Suppressor macrophage treated with lipopolysaccharide for 4 hours (primary cell): Measurements from ENCODE around the gene SLC11A2.
"Not testable (repeated sequence)": the region's sequence is repeated elsewhere in the genome, so short reads cannot be mapped to it uniquely, and the experiment has no call there.

ENCODE experiments used
- DNase-seq: peaks from one replicate; pipeline ENCODE4 v3.0.0-alpha.2; 2020

The SLC11A2 gene

DNA sequence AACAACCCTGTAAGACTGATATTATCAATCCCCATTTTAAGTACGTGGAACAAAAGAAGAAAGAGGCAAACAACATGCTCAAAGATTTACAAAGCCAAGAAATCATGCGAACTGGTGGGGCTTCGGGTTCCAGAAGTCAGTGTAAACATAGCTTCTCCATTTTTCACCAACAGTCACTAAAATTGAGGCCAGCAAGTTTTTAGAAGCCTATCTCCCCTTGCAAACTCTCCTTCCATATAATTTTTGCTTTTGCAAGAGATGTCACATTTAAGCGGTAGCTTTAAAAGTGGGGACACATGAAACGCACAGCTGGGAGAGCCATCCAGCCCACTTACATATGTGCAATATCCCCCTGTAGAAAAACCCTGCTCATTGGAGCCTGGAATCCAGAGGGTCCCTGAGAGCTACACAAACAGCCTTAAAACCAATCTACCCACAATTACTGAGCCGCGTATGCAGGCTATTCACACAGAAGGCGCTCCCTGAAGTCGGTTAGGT lies 797 bp downstream of the SLC11A2 start:
- peak; percentile 41 for DNase-seq

DNA sequence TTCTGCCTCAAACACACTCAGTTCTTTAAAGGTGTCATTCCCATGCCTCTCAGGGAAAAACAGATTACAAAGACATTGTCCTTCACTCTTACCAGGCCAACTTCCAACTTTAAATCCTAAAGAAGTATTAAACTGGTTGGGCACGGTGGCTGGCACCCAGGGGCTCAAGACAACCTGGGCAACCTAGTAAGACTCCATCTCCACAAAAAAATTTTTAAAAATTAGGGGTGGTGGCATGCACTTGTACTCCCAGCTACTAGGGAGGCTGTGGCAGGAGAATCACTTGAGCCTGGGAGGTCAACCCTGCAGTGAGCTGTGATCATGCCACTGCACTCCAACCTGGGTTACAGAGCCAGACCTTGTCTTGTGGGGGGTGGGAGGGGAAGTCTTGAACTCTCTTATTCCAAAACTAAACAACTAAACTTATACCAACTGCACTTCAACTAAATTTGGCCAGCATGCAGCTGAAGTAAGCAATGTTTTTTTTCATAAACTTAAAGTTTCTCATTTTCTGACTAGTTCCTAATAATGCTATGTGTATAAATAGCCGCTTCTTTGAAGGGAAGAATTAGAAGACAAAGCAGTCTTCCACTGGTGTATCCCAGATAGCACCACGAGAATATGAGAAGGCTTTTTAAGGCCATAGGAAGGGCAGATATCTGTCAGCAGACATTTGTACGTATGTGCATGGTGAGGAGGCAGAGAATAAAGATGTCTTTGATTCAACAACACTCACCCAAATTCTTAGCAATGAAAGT lies 2.4 kb downstream of the SLC11A2 start:
- no peak for DNase-seq

DNA sequence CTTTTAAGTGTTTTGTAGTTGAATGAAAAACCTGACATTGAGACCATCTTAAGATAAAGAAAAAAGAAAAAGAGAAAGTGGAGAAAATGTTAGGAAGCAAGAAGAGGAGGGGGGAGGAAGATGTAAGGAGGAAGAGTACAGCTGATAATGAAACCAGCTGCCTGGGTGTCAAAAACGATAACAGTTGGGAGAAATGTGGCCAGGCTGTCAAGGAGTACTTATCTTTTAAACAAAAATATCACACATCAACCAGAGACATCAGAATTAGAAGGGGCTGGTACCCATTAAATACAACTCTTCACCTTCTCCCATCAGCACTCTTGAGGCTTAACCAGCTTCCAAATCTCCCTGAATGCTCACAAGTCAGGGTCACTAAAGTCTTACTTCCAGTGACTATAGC lies 4.5 kb downstream of the SLC11A2 start:
- DNase-seq = peak; percentile 47

DNA sequence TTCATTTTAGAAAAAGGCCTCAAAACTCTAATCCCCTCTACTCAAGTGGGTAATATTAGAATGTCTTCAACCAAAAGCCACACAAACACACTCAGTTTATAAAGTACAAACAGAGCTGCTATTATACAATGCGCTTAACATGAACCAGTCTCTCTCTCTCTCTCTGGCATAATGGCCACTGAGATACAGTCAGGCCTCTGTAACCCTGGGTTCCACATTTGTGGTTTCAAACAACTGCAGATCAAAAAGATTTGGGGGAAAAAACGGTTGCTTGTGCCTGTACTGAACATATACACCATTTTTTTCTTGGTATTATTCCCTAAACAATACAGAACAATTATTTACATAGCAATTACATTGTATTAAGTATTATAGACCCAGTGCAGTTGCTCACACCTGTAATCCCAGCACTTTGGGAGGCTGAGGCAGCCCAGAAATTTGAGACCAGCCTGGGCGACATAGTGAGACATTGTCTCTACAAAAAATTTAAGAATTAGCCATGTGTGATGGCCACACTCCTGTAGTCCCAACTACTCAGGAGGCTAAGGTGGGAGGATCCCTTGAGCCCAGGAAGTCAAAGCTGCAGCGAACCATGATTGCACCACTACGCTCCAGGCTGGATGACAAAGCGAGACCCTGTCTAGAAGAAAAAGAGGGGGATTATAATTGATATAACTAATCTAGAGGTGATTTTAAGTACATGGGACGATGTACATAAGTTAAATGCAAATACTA lies 5.6 kb downstream of the SLC11A2 start:
- no peak for DNase-seq

DNA sequence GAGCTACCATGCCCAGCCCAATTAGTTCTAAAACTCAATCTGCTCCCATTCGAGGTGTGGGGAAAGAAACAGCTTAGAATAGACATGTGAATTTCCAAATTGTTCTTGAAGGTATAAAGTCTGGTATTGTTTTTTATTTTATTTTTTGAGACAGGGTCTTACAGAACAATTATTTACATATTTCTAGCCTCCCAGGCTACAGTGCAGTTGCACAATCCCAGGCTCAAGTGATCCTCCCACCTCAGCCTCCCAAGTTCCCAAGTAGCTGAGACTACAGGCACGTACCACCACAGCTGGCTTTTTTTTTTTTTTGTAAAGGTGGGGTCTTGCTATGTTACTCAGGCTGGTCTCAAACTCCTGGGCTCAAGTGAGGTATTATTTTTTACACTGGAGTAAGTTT lies 6.3 kb downstream of the SLC11A2 start:
- peak; percentile 19 for DNase-seq

DNA sequence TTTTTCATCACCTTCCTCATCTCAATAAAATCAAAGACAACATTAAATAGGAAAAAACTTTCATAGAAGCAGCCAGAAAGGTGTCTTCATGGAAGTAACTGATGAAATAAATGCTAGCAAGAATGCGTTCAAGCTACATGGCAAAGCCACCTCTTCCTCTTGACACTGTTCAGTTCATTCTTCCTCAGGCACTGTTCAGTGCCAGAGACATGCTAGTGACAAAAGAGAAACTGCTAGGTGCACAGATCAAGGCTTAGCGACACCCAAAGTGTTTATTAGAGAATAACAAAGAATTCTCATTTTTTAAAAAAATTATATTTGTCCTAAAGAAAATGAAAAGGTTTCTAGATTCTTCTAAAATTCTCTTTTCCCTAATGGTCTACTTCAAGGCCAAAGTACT lies 7.2 kb downstream of the SLC11A2 start:
- no peak for DNase-seq

DNA sequence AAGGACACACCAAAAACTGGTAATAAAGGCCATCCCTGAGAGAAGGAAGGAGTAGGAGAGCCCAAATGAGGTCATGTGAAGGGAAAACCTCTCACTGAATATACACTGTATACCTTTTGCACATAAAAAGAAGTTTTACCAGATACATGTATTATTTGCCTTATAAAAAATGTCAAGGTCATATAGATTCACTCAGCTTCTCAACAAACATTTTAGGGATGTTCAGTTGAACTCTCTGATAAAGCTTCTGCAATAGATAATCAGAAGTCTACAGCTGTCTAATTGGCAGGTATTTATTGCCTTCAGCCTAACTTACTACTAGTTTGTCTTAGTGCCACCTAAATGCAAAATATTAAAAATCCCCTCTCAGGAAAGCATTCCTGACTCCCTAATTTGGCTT lies 8.7 kb downstream of the SLC11A2 start:
- no peak for DNase-seq

DNA sequence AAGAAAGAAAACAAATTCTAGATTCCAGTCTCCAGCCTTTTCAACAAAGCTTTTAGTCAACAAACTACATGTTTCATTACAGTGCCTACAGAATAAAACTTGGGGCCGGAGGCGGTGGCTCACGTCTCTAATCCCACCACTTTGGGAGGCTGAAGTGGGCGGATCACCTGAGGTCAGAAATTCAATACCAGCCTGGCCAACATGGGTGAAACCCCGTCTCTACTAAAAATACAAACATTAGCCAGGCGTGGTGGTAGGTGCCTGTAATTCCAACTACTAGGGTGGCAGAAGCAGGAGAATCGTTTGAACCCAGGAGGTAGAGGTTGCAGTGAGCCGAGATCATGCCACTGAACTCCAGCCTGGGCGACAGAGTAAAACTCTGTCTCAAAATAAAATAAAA lies 11.7 kb downstream of the SLC11A2 start:
- not testable (repeated sequence) for DNase-seq

DNA sequence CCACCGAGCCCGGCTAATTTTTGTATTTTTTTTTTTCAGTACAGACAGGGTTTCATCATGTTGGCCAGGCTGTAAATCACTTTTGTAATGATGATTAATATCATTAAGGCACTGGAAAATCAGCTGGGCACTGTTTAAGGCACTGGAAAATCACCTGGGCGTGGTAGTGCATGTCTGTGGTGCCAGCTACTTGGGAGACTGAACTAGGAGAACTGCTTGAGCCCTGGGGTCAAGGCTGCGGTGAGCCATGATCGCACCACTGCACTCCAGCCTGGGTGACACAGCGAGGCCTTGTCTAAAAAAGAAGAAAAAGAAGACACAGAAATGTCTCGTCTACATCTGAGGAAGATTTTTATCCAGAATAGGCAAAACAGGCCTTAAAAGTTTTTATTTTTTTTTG lies 12.7 kb downstream of the SLC11A2 start:
- DNase-seq = no peak

DNA sequence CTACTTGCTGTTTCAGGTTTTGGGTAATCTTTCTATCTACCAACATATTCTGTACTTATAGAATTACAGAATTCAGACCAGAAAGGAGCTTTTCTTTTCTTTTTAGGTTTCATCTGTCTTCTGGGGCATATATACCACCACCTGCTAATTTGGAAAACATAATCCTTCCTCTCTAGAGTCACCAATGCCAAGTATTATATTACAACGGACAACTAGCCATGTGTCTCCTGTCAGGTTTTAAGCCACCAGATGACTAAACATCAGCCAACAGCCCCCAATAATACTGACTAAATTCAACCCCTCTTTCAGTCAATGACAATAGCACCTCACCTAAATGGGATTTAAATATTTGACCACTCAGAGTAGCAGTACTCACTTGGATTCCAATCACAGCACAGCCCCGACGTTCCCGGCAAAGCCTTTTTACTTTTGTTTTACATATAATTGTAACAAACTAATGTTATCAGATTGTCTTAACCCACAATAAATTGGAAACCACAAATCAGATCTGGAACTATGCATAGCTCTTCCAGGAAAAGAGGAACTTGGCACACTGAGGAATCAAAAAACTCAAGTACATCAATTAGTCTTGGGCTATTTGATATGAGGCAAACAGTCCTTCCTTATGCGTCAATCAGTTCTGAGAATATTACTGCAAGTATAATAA lies 13.5 kb downstream of the SLC11A2 start:
- DNase-seq = peak; percentile 41

DNA sequence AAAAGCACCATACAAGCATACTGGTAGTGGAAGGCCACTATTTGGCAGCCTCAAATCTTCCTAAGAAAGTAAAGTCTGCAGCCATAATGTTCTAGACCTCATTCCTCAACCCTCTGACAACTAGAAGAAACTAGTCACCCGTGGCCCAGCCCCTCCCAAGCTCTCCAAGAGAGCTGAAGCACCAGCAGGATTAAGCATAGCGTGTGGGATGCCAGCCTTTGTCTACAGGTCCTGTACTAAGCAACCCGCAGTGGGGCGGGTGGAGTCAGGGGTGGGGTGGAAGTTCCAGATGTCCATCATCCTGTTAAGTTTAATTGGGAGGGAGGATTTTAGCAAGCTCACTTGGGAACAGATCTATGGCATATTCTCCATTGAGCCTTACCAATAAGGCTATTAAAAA lies 14.2 kb downstream of the SLC11A2 start:
- DNase-seq = peak; percentile 54

DNA sequence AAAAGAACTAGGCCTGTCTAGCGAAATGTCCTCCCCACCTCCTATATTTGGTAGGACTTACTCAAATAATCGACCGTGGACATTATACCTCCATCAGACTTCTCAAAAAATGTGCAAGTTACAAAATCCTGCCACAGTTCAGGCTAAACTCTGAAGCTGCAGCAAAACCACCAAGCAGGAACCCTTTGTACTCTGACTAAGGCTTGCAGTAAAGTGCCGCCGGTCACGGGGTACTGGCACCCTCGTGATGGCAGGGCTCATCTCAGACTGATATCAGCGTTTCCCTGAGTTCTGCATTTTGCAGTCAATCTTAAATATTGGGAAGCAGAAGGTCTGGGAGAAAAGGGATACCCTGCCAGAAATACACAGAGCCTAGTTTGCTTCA lies 17.1 kb downstream of the SLC11A2 start:
- peak; percentile 93 for DNase-seq

DNA sequence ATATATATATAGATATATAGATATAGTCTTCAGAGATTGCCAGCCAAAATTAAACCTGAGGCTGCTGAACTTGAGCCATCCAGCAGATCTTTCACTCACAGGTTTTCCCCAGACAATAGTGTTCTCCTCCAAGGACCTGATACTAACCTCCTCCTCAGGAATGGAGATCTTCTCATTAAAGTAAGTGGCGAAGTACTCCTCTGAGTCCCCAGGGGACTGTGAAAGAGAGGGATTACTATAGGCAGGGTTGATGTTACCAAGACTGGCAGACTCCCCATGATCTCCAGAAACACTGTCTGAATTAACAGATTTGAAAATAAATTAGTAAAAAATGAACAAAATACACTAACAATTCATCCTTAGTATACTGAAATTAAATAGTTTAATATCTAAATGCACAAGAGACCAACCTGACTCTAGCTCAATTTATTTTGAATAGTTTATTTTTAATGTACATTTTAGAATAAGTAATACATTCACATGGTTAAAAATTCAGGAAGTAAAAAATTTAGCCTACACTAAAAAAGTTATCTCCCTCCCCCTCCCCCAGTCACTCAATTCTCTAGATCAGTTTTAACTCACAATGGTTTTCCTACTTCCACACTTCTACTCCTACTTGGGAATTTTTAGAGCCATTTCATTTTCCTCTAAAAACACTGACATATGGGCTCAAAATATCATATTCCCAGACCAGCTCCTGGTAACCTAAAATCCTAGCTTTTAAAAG lies 17.7 kb downstream of the SLC11A2 start:
- peak; percentile 34 for DNase-seq

DNA sequence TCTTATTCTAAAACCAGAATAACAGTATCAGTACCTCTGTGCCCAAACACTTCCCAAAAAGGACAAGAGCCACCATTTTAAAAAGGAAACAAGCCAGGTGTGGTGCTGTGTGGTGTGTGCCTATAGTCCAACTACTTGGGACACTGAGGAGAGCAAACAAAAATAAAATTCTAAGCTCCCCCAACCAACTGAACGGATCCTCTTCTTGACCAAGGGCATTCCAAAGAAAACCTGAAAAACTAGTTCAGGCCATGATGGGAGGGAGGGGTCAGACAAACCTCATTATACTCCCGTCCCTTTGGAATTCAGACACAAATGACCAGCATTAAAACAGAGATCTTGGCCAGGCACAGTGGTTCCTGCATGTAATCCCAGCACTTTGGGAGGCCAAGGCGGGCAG lies 20.5 kb downstream of the SLC11A2 start:
- no peak for DNase-seq

DNA sequence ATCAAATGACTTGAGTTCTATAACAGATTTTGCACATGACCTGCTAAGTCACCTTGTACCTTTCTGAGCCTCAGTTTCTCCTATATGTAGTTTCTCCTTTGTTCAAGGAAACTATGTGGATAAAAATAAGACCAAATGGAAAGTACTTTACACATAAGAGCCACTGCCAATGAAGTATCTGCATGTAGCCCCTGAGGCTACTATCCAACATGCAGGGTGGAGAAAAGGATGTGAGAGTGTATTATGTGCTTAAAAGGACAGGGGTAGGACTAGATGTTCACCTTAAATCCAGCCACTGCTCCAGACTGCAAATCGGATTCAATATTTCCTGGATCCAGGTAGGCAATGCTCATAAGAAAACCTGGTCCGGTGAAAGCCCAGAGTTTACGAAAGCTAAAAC lies 21.2 kb downstream of the SLC11A2 start:
- no peak for DNase-seq

DNA sequence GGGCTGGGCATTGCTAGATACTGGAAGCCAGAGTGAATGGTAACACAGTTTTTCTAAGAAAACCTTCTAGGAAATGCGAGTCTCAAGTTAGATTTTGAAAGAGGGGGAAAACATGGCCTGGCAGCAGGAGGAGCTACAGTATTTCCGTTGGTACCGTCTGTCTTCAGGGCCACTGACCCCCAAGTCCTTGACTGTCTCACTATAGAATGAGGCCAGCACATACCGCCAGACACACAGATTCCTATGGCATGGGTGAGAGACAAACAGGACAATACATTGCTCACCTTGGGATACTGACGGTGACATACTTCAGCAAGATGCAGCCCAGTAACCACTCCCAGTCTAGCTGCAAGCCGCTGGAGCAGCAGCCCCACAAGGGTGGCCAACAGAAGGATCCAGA lies 21.7 kb downstream of the SLC11A2 start:
- DNase-seq = no peak

DNA sequence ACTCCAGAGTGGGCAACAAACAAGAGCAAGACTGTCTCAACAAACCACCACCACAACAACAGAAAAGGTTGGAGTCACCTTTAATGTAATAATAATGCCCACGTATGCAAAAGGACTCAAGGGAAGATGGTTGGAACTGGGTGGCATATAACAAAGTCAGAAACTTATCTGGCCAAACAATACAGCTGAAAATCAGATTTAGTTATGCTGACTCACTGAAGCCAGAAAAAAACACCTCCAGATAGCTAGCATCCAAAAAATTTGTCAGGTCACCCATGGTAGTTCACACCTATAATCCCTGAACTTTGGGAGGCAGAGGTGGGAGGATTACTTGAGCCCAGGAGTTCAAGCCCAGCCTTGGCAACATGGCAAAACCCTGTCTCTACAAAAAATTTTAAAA lies 24.4 kb downstream of the SLC11A2 start:
- DNase-seq = no peak

DNA sequence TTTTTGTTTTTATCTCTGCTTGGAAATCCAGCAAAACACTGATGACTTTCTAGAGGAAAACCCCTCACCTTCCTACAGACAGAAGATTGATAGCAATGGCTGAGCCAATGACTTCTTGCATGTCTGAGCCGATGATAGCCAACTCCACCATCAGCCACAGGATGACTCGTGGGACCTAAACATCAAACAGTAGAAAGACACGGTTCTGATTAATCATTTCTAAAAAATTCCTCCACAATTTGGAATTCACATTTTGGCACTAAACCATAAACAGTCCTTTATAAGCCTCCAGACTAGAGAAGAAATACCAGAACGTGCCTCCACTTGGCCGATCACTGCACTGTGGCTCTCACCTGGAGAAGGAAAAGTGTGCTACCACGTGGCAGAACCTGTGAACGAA lies 25.9 kb downstream of the SLC11A2 start:
- DNase-seq = peak; percentile 29

DNA sequence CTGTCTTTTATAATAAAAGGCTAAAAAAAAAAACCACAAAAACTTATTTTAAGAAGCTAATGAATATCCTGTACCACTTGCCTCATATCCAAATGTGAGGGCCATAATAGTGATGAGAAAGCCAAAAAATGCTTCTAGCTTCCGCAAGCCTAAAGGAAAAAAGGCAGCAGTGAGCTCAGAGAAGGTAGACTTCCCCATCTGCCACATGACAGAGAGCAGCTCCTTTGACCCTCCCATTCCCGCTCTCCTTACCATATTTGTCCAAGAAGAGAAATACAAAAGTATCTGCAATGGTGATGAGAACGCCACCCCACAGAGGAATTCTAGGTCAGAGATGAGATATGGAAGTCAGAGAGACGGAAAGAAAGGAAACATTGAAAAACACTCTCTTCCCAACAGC lies 27.1 kb downstream of the SLC11A2 start:
- DNase-seq = peak; percentile 65

DNA sequence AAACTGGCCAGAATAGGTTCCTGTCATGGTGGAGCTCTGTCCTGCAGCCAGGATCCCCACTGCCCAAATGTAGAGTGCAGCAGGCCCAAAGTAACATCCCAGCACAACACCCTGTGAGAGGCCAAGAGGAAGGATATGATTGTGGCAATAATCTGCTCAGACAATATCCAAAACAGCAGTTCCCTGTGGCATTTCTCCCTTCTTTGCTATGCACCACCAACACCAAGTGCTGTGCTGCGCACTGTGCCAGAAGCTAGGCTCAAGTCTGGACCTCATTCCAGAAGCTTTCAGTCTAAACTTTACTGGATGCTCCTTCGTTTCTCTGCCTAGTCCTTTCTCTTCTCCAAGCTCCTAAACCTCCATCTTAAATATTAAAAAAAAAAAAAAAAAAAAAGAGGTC lies 33.4 kb downstream of the SLC11A2 start:
- DNase-seq = no peak

DNA sequence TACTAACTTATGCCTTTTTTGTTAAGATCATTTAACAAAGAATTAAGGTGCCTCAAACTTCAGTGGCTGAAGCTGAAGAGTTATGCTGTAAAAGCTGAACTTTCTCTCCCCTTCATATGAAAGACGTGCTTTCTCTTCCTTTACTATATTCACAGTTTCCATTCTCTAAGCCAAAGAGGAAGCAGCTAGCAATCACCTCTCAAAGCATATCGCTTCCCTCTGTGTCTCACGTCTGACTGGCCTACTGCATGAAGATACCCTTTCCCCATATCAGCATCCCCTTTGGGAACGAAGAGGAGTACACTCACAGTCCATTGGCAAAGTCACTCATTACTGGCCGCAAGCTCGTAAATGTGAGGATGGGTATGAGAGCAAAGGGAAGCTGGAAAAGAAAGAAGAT lies 34.9 kb downstream of the SLC11A2 start:
- peak; percentile 54 for DNase-seq

DNA sequence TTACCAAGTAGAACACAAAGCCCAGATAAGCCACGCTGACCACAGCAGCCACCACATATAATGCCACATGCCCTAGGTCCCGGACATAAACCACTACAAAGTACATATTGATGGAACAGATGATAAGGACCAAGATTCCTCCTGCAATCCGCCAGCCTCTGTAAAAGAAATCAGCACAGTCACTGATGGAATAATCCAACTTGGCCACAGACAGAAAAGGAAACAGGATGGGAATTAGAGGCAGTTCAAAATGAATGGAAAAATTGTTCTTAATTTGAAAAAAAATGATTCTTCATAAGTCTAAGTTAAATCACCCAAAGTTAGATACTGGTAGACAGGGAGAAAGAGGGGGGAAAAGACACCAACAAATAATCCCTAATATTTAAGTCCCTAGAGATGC lies 35.4 kb downstream of the SLC11A2 start:
- no peak for DNase-seq

DNA sequence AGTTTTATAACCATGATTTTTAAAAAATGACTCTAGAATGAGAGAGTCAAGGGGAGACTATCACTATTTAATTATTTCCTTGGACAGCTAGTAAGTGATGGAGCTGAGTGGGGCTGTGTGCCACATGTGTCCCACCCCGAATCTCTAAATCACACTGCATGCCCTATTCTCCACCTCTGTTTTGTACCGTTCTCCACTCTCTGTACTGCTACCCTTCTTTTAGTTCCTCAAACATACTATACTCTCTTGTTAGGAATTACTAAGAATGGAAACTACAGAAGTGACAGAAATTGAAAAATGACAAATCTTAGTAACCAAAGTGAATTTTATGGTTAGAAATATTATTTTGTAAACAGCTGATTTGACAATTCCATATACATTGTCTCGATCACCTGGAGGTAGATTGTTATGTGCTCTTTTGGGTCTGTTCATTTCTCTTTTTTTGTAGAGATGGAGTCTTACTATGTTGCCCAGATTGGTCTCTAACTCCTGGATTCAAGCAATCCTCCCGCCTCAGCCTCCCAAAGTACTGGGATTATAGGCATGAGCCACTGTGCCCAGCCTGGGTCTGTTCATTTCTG lies 35.9 kb downstream of the SLC11A2 start:
- DNase-seq = no peak
